Measurements from ENCODE around the gene AOPEP. TPM values are rescaled to one million over a fixed set of nuclear protein-coding genes. Genes with fewer than 3 reads are reported as not detected.

The AOPEP gene
- total RNA-seq, 6 experiments from 2014 or later = 36.6 to 110 (median 63.3) TPM

- peak; percentile 57 to 70 (median 64) for ATAC-seq
- Histone ChIP-seq H3K9me3 (no peaks in the 10 kb centered on the region), H3K27ac (peak overlapping the region; percentile 46 to 69 (median 55)), H3K27me3 (no peaks in the 10 kb centered on the region), H3K36me3 (no peaks in the 10 kb centered on the region), H3K4me1 (peaks cover 0 to 41% (median 19%) of the 10 kb centered on the region in 4 donors), H3K4me3 (no peak overlapping the region)
- TF ChIP-seq CTCF (IDR thresholded peaks at IDR 0.05) (peak; percentile 59 to 84 (median 80)), POLR2A (IDR thresholded peaks at IDR 0.05) (no peak)
- intact Hi-C loops (cut with DNase I) = no loop called here
- WGBS (ENCODE audit: insufficient coverage, low coverage, low lambda C conversion rate, missing lambda C conversion rate) = 16% methylated on average over 7 of the region's 7 CpGs
- peak in 1 of 3 donors; percentile 68 for DNase-seq
Measured at GRCh38 chr9:95131023-95131943, 404.8 kb downstream of the AOPEP start.

GRCh38 chr9:95132366-95133324, 406.1 kb downstream of the AOPEP start:
- intact Hi-C loops (cut with DNase I) = no loop called here
- no peak for TF ChIP-seq POLR2A (IDR thresholded peaks at IDR 0.05)
- TF ChIP-seq CTCF (IDR thresholded peaks at IDR 0.05) = no peak
- ATAC-seq = peak in 1 of 4 donors; percentile 1
- Histone ChIP-seq H3K27me3 (no peaks in the 10 kb centered on the region), H3K9me3 (no peaks in the 10 kb centered on the region), H3K4me1 (peaks cover 0 to 47% (median 22%) of the 10 kb centered on the region in 4 donors), H3K27ac (peak overlapping the region in 2 of 3 donors; percentile 3 to 7), H3K4me3 (no peak overlapping the region), H3K36me3 (no peaks in the 10 kb centered on the region)
- DNase-seq = no peak
- WGBS (ENCODE audit: insufficient coverage, low coverage, low lambda C conversion rate, missing lambda C conversion rate) = 51% methylated on average over 12 of the region's 17 CpGs

- no peak overlapping the region for H3K4me3 ChIP-seq
- H3K4me1 ChIP-seq = peaks cover 0 to 54% (median 24%) of the 10 kb centered on the region in 4 donors
- H3K27me3 ChIP-seq = no peaks in the 10 kb centered on the region
- no peaks in the 10 kb centered on the region for H3K9me3 ChIP-seq
- ATAC-seq = no peak
- intact Hi-C loops (cut with DNase I) = no loop called here
- peak overlapping the region in 1 of 3 donors; percentile 2 for H3K27ac ChIP-seq
- no peaks in the 10 kb centered on the region for H3K36me3 ChIP-seq
- 89% methylated on average over 3 of the region's 4 CpGs for whole genome bisulfite sequencing (ENCODE audit: insufficient coverage, low coverage, low lambda C conversion rate, missing lambda C conversion rate)
- no peak for TF ChIP-seq POLR2A (IDR thresholded peaks at IDR 0.05)
- no peak for TF ChIP-seq CTCF (IDR thresholded peaks at IDR 0.05)
- DNase-seq = no peak
Measured at GRCh38 chr9:95133325-95133705, 406.8 kb downstream of the AOPEP start.

- no peak for TF ChIP-seq CTCF (IDR thresholded peaks at IDR 0.05)
- peak; percentile 21 for TF ChIP-seq POLR2A (IDR thresholded peaks at IDR 0.05)
- 24% methylated on average over 9 of the region's 9 CpGs for WGBS (ENCODE audit: insufficient coverage, low coverage, low lambda C conversion rate, missing lambda C conversion rate)
- ATAC-seq (peak; percentile 44 to 77 (median 64)), DNase-seq (peak; percentile 73 to 87 (median 86))
- intact Hi-C loops (cut with DNase I) = no loop called here
- peaks cover 0 to 65% (median 26%) of the 10 kb centered on the region in 4 donors for H3K4me1 ChIP-seq
- no peaks in the 10 kb centered on the region for H3K9me3 ChIP-seq
- no peaks in the 10 kb centered on the region for H3K27me3 ChIP-seq
- H3K36me3 ChIP-seq = no peaks in the 10 kb centered on the region
- H3K4me3 ChIP-seq = peak overlapping the region in 1 of 3 donors; percentile 18
- H3K27ac ChIP-seq = peak overlapping the region; percentile 7 to 79 (median 44)
Measured at GRCh38 chr9:95134457-95134881, 408.0 kb downstream of the AOPEP start.
